OCI-LY7 (cell line): Measurements from ENCODE around the gene ETV7. TPM values are rescaled to one million over a fixed set of nuclear protein-coding genes. Genes with fewer than 3 reads are reported as not detected.

ENCODE experiments used
- BruUV-seq: library from RNA; stranded (reverse); fragments of 400-500 nt; replicated peaks from 2 replicates; lab custom pipeline; 2021; lab: Mats Ljungman, UMichigan
- CTCF ChIA-PET: fragments of 300-600 bp; sonication (Branson Sonifier 250); formaldehyde crosslinking; loops from one replicate; lab custom pipeline; 2022; ENCODE audit warnings: antibody characterized with exemption; ENCODE audit not compliant: unreplicated experiment; lab: Charles Lee
- POLR2A ChIA-PET: fragments of 300-600 bp; sonication (Branson Sonifier 250); formaldehyde crosslinking; loops from one replicate; lab custom pipeline; 2022; ENCODE audit warnings: antibody characterized with exemption; lab: Charles Lee
- DNase-seq: peaks from one replicate; pipeline ENCODE4 v3.0.0-alpha.2; 2015; ENCODE audit warnings: low spot score
- H2AFZ ChIP-seq: fragments of 200-600 bp; sonication (generic), shearing (Covaris generic); 2 replicates; pipeline ENCODE4 v1.6.1; 2014; ENCODE audit warnings: mild to moderate bottlenecking, antibody characterized with exemption, low read length, moderate library complexity
- H3K27ac ChIP-seq: fragments of 200-600 bp; sonication (generic); 2 replicates; pipeline ENCODE4 v1.5.1; 2014; ENCODE audit warnings: mixed run types, low read depth, mild to moderate bottlenecking, moderate library complexity, low read length, inconsistent platforms; ENCODE audit not compliant: poor library complexity, severe bottlenecking
- H3K36me3 ChIP-seq: fragments of 200-600 bp; sonication (generic); 2 replicates; pipeline ENCODE4 v1.6.1; 2014; ENCODE audit warnings: mild to moderate bottlenecking, antibody characterized with exemption, low read length, moderate library complexity, mixed read lengths; ENCODE audit not compliant: insufficient read depth
- H3K4me1 ChIP-seq: fragments of 200-600 bp; sonication (generic); 2 replicates; pipeline ENCODE4 v1.5.1; 2014; ENCODE audit warnings: mild to moderate bottlenecking, low read length; ENCODE audit not compliant: insufficient read depth, poor library complexity, severe bottlenecking
- H3K4me2 ChIP-seq: fragments of 200-600 bp; sonication (generic); 2 replicates; pipeline ENCODE4 v1.6.1; 2014; ENCODE audit warnings: mild to moderate bottlenecking, low read length
- H3K4me3 ChIP-seq: fragments of 200-600 bp; sonication (generic); 2 replicates; pipeline ENCODE4 v1.5.1; 2014; ENCODE audit warnings: mild to moderate bottlenecking, low read depth, low read length; ENCODE audit not compliant: poor library complexity, severe bottlenecking
- H3K79me2 ChIP-seq: fragments of 200-600 bp; sonication (generic); 2 replicates; pipeline ENCODE4 v1.6.1; 2016; ENCODE audit warnings: low read depth, mild to moderate bottlenecking, low read length, moderate library complexity, mixed read lengths; ENCODE audit not compliant: insufficient read depth
- H3K9me2 ChIP-seq: fragments of 200-600 bp; sonication (generic); 2 replicates; pipeline ENCODE4 v1.6.1; 2016; ENCODE audit warnings: mild to moderate bottlenecking, low read length, mixed read lengths; ENCODE audit not compliant: insufficient read depth
- H3K9me3 ChIP-seq: fragments of 200-600 bp; sonication (generic); 2 replicates; pipeline ENCODE4 v1.6.1; 2014; ENCODE audit warnings: mild to moderate bottlenecking, mixed run types, low read length, mixed read lengths
- H4K20me1 ChIP-seq: fragments of 200-600 bp; sonication (generic); 2 replicates; pipeline ENCODE4 v1.6.1; 2014; ENCODE audit warnings: mild to moderate bottlenecking, antibody characterized with exemption, low read length, moderate library complexity, mixed read lengths; ENCODE audit not compliant: insufficient read depth
- EZH2phosphoT487 ChIP-seq: fragments of 200-600 bp; sonication (generic); IDR thresholded peaks from 2 replicates; pipeline ENCODE4 v1.6.1; 2018; ENCODE audit warnings: low read depth, borderline replicate concordance, mild to moderate bottlenecking, mixed run types, antibody characterized with exemption, low read length, moderate library complexity, mixed read lengths
- intact Hi-C: fragments of 100-400 bp; cut with micrococcal nuclease; formaldehyde crosslinking; loops from one replicate; pipeline ENCODE4 v1.10.0; 2022; ENCODE audit not compliant: unreplicated experiment
- total RNA-seq, 2 experiments: library from RNA; depleted of rRNA in 1 of 2; stranded (reverse); fragments of >200 nt in 1 of 2; shearing (Covaris generic) in 1 of 2; gene quantifications; 2 replicates each; pipeline ENCODE4 v1.2.3, GENCODE V29; 2014 to 2022
- TF ChIP-seq, protein P1 (sequence below): fragments of 200-600 bp; sonication (generic); conservative IDR thresholded peaks from 2 replicates; pipeline ENCODE4 v1.5.1; 2014; ENCODE audit warnings: mild to moderate bottlenecking, antibody characterized with exemption, low read length, moderate library complexity, mixed read lengths

Gene ETV7
- total RNA-seq, 2 experiments from 2014 or later = not detected

GRCh38 chr6:36324715-36325114, 62.8 kb downstream of the ETV7 start:
- no peak overlapping the region for H2AFZ ChIP-seq
- TF ChIP-seq, protein P1, sequence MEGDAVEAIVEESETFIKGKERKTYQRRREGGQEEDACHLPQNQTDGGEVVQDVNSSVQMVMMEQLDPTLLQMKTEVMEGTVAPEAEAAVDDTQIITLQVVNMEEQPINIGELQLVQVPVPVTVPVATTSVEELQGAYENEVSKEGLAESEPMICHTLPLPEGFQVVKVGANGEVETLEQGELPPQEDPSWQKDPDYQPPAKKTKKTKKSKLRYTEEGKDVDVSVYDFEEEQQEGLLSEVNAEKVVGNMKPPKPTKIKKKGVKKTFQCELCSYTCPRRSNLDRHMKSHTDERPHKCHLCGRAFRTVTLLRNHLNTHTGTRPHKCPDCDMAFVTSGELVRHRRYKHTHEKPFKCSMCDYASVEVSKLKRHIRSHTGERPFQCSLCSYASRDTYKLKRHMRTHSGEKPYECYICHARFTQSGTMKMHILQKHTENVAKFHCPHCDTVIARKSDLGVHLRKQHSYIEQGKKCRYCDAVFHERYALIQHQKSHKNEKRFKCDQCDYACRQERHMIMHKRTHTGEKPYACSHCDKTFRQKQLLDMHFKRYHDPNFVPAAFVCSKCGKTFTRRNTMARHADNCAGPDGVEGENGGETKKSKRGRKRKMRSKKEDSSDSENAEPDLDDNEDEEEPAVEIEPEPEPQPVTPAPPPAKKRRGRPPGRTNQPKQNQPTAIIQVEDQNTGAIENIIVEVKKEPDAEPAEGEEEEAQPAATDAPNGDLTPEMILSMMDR = no peak
- TF ChIP-seq EZH2phosphoT487 = no peak
- no peaks in the 10 kb centered on the region for H3K36me3 ChIP-seq
- no peak for DNase-seq
- no peak overlapping the region for H3K4me2 ChIP-seq
- no peaks in the 10 kb centered on the region for H3K4me1 ChIP-seq
- intact Hi-C loops = no loop called here
- H3K9me2 ChIP-seq = no peaks in the 10 kb centered on the region
- BruUV-seq = no TSS peak
- POLR2A ChIA-PET = no interaction called here
- no peaks in the 10 kb centered on the region for H4K20me1 ChIP-seq
- no peak overlapping the region for H3K27ac ChIP-seq
- no peaks in the 10 kb centered on the region for H3K9me3 ChIP-seq
- H3K79me2 ChIP-seq = no peaks in the 10 kb centered on the region
- no peak overlapping the region for H3K4me3 ChIP-seq
- CTCF ChIA-PET = no interaction called here

- Histone ChIP-seq H3K4me3 (no peak overlapping the region), H3K36me3 (no peaks in the 10 kb centered on the region), H3K9me3 (no peaks in the 10 kb centered on the region), H3K4me2 (no peak overlapping the region), H3K79me2 (no peaks in the 10 kb centered on the region), H3K4me1 (no peaks in the 10 kb centered on the region), H3K27ac (no peak overlapping the region), H2AFZ (no peak overlapping the region), H3K9me2 (no peaks in the 10 kb centered on the region), H4K20me1 (no peaks in the 10 kb centered on the region)
- POLR2A ChIA-PET = no interaction called here
- intact Hi-C loops = no loop called here
- CTCF ChIA-PET = no interaction called here
- BruUV-seq = no TSS peak
- DNase-seq = no peak
- TF ChIP-seq, protein P1 = no peak
- TF ChIP-seq EZH2phosphoT487 = no peak
These were observed 63.3 kb downstream of the ETV7 start for GRCh38 chr6:36324191-36324590.

GRCh38 chr6:36323062-36323461, 64.4 kb downstream of the ETV7 start:
- intact Hi-C loops = no loop called here
- CTCF ChIA-PET = interaction anchor here (0.6 kb wide), 1 partner anchor 52 kb away, joined by 3 read pairs; no protein-coding TSS in a partner anchor
- no peak for TF ChIP-seq EZH2phosphoT487
- TF ChIP-seq, protein P1 = no peak

More at GRCh38 chr6:36323062-36323461, 64.4 kb downstream of the ETV7 start:
- BruUV-seq = no TSS peak
- Histone ChIP-seq H3K9me2 (no peaks in the 10 kb centered on the region), H4K20me1 (no peaks in the 10 kb centered on the region), H3K4me3 (no peak overlapping the region), H3K9me3 (no peaks in the 10 kb centered on the region), H3K36me3 (no peaks in the 10 kb centered on the region), H3K4me1 (no peaks in the 10 kb centered on the region), H3K27ac (no peak overlapping the region), H3K4me2 (no peak overlapping the region), H3K79me2 (no peaks in the 10 kb centered on the region), H2AFZ (no peak overlapping the region)
- no peak for DNase-seq
- POLR2A ChIA-PET = no interaction called here
